Endothelial cell of hepatic sinusoid (primary cell): ENCODE measurements around the gene SLC25A6.
"Not testable (repeated sequence)": the region's sequence is repeated elsewhere in the genome, so short reads cannot be mapped to it uniquely, and the experiment has no call there.

ENCODE experiments used
- in situ Hi-C: cut with HindIII; loops from 2 replicates; pipeline ENCODE4 v1.10.0; 2017; ENCODE audit warnings: low sequenced_read_pairs

Gene SLC25A6

DNA sequence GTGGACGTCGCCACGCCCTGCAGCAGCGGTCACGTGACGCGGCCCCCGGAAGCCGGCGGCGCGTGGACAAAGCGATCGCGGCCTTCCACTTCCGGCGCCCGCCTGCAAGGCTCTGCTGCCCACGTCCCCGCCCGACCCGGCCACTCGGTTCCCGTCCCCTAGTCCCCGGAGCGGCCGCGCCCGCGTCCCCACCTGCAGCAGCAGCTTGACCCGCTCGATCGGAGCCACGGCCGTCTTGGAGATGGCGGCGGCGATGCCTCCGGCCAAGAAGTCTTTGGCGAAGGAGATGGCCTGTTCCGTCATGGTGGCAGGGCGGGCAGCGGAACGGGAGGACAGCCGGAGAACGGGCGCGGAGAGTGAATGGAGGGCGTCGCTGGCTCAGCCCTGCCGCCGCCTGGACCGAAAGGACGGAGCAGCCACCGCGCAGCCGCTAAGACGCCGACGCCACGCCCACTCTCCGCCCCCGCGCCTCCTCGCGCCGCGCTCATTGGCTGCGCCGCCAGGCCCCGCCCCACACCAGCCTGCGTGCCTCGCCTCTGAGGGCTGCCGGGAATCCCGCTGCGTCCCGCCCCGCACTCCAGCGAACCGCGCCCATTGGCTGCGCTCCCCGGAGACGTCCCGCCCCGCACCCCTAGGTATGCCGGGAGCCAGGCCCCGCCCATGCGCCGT, at the start of gene SLC25A6:
Gene SLC25A6 (minus strand): TSS at position 407 of the 669 bp plus-strand sequence. CDS start 104 bp downstream, at position 303.
- in situ Hi-C loops: no loop called here

DNA sequence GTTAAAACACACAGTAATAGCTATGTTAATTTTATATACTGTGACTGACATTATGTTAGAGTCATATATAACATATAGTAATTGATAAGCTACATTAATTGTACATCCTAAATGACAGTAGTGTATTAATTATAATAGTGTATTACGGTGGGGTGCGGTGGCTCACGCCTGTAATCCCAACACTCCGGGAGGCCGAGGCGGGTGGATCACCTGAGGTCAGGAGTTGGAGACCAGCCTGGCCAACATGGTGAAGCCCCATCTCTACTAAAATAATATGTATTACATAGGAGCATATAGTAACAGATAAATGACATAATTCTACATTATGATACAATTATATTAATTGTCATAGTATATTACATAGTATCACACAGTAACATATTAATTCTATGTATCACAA, 48.6 kb upstream of the SLC25A6 start:
- in situ Hi-C loops: no loop called here

DNA sequence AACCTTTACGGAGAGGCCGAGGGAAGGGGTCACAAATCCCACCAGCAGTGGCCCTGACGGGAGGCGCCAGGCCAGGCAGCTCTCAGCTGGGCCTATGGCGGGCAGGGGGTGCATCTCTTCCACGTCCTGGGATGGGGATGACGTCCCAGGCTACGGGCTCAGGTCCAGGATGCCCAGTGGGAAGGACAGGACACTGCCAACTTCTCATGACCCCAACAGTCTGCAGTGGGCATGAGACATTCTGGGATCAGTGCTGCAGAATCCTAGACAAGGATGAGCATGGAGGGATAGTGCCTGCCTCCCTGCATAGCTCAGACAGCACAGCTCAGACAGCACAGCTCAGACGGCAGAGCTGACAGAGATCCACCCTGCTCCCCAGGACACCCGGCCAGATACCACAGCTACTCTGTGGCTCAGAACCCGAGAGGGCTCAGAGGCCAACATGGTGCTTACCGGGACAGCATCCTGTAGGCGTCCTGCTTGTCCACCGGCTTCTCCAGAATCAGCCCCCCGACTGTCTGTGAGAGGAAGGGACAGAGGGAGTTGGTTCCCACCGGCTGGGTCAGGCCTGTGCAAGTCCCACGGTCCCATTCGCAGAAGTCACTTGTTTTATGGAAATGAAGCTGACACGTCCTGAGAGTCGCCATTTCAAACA, 43.5 kb upstream of the SLC25A6 start:
- in situ Hi-C loops: no loop called here

DNA sequence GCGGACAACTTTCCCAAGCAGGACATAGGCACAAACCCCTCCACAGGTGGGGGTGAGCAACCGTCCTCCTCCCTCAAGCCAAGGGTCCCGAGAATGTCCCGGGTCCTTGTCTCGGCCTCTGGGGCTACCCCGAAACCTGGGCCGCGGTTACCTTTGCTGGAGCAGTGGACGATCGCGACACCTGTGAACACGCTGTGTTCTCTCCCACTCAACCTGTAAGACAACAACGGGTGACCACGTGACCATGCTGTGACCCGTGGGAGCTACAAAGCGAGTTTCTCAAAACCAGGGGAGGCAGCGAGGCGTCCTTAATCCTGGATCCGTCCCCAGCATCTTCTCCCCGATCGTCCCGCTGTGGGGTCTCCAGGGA, 42.9 kb upstream of the SLC25A6 start:
- in situ Hi-C loops: no loop called here

DNA sequence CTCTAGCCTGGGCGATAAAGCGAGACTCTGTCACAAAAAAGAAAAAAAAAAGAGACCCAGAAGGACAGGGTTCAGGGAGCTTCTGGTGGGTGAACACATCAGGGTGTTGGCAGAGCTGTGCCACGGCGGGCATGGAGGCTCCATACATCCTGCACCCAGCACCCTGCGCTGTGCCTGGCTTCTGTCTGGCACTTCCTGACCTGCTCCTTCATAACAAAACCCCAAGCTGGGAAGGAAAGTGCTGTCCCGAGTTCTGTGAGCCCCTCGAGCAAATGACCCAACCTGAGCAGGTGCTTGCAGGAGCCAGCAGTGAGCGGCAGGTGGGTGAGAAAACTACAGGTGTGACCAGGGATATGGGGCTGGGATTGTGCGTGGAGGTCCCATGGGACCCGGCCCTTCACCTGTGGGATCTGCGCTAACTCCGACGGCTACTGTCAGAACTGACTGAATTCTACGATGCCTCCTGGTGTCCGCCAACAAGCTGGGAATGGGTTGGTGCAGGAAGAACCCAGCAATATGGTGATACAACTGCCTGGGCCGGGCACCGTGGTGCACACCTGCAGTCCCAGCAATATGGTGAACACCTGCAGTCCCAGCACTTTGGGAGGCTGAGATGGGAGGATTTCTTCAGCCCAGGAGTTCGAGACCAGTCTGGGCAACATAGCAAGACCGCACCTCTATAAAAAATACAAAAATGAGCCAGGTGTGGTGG, 41.9 kb upstream of the SLC25A6 start:
- in situ Hi-C loops: no loop called here

DNA sequence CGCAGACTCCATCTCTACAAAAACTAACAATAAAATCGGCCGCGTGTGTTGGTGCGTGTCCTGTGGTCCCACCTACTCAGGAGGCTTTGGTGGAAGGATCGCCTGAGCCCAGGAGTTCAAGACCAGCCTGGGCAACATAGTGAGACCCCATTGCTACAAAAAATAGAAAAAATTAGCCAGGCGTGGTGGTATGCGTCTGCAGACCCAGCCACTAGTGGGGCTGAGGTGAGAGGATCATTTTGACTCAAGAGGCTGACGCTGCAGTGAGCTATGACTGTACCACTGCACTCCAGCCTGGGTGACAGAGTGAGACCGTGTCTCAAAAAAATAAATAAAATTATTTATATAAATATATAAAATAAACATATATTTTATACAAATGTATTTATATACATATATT, 38.5 kb upstream of the SLC25A6 start:
- in situ Hi-C loops: no loop called here

DNA sequence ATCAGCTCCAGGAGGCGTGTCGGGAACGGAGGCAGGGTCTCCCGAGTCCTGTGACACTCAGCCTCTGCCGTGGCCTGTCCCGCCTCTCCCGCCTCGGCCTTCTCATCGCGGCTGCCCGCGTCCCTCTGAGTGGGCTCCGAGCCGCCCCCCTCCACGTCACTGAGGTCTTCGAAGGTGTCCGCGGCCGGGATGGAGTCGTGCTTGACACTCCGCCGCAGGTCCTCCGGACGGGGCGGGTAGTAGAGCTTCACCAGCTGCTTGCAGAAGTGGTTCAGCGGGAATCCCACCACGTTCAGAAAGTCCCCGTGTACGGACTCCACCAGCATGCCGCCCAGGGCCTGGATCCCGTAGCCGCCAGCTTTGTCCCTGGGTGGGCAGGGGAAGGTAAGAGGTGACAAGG, 35.8 kb upstream of the SLC25A6 start:
- in situ Hi-C loops: no loop called here

DNA sequence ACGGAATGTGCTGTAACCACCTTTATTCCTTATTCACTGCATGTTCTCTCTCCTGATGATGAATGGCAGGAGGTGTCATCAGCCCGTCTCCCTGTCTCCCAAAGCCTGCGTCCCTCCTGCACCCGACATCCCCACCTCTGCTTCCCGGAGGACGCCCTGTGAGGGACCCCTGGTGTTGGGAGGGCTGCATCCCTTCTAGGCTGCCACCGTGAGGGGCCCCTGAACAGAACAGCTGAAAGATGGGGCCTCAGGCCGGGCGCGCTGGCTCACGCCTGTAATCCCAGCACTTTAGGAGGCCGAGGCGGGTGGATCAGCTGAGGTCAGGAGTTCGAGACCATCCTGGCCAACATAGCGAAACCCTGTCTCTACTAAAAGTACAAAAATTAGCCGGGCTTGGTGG, 34.4 kb upstream of the SLC25A6 start:
- in situ Hi-C loops: not testable (repeated sequence)

DNA sequence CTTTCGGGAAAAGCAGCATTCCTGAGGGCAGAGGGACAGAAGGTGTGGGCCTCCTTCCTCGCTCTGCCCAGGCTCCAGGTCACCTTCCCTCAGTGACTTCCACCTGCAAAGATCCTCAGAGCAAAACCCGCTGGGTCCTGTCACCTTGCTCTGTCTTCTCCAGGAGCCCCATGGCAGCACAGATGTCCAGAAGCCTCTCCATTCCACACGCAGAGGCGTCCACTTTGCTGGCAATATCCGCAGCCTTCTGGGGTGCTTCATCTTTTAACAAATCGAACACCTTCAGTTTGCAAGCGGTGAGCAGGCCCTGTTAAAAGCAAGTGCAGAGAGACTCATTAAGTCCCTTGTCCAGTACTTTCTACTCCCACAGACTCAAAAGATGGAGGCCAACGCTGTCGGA, 33.5 kb upstream of the SLC25A6 start:
- in situ Hi-C loops: no loop called here

DNA sequence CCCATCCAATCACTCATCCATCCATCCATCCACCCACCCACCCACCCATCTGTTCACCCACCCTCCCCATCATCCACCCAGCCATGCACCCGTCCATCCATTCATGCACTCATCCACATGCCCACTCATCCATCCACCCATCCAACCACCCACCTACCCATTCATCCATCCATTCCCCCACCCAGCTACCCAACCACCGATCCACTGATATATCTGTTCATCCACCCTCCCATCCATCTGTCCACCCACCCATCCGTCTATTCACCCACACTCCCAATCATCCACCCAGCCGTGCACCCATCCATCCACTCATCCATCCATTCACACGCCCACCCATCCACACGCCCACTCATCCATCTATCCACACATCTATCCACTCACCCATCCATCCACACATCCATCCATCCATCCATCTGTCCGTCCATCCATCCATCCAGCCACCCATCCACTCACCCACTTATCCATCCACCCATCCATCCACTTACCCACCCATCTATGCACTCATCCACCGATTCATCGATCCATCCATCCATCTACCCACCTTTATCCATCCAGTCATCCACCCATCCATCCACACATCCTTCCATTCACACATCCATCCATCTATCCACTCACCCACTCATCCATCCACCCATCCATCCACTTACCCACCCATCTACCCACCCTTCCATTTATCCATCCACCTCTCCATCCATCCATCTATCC, 32.4 kb upstream of the SLC25A6 start:
- in situ Hi-C loops: no loop called here

DNA sequence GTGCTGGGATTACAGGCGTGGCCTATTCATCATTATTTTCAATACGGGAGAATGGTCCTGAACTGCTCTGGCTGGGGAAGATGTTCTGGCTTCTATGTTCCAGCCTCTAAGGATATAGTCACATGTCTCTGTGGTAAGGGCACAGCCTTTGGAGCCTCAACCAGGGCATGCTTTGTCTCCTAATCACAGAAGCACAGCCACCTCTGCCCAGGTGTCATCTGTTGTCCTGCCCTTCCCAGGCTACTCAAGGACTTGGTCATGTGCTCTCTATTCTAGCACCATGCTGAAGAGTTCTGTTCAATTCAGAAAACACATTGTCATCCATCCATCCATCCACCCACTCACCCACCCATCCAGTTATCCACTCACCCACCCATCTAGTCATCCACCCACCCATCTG, 31.3 kb upstream of the SLC25A6 start:
- in situ Hi-C loops: no loop called here

DNA sequence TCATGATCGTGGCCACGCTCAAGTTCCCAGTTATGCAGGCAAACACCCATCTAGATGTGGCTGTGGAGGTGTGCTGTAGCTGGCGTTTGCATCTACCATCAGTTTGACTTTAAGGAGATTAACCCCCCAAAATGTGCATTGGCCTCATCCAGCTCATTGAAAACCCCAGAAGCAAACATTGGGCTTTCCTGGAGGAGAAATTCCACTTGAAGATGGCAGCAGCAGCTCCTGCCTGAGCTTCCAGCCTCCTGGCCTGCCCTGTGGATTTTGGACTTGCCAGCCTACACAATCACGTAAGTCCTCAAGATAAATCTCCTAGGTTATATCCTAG, 30.2 kb upstream of the SLC25A6 start:
- in situ Hi-C loops: no loop called here

DNA sequence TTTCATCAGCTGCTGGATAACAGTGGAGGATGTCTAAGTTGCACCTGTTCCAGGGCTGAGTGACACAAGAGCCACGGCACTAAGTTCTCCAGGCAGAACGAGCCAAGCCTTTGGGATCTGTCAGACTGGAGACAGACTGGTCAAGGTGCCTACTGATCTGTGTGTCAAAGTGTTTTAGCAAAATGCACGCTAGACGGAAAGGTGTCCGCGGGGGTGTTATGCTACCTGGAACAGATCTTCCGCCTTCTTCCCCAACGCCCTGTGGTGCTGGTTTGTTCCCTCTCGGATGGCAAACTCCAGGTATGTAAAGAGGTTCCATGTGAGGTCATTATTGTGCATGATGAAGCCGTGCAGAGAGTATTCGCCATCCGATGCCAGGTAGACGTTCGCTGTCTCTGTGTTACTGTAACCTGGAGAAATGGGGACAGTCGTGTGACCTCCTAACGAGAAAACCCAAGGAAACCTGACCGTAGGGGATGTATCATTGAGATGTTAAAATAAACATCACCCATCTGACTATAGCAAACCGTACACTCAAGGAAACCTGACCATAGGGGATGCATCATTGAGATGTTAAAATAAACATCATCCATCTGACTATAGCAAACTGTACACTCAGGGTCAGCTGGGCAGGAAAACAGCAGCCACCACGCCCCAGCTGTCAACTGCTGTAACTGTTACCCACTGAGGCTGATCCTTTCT, 29.7 kb upstream of the SLC25A6 start:
- in situ Hi-C loops: no loop called here

DNA sequence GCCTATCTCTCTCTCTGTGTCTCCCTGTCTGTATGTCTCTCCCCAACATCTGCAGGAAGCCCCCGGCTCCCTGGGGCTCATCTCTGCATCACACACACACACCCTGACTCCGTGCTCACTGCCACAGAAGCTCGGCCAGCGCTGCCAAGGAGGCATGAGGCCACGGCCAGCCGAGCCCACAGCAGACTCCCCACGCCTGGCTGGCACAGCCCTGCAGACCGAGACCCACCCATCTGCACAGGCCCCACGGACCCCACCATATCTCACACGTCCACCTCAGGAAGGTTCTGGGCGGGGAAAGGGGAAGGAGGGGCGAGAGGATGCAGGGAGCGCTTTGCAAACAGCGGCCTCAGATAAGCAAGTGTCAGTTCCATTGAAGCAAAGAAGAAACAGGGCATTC, 28.5 kb upstream of the SLC25A6 start:
- in situ Hi-C loops: no loop called here

DNA sequence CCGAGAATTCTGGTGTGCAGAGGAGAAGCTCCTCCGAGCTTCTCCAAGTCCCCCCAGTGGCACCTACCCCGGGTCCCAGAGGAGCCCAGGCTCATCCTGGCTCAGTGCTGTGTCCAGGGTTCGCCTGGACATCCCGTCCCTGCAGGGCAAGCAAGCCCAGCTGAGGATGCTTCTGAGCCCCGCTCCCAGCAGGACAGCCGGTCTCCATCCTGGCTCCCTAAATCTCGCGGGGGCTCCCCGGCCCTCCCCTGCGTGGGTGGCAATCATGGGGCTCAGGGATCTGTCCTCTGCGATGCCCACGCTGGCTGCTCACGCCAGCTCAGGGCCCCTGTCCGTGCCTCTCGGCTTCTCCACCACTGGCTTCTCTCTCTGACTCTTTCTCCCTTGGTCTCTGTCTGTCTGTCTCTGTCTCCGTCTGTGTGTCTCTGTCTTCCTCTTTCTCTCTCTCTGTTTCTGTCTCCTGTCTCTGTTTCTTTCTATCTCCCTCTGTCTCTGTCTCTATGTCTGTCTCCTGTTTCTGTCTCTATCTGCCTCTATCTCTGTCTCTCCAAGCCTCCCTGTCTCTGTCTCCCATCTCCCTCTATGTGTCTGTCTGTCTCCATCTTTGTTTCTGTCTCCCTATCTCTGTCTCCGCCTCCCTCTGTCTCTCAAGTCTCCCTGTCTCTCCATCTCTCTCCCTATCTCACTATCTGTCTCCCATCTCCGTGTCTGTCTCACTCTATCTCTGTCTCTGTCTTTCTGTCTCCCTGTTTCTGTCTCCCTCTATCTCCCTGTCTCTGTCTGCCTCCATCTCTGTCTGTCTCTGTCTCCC, 27.8 kb upstream of the SLC25A6 start:
- in situ Hi-C loops: no loop called here

DNA sequence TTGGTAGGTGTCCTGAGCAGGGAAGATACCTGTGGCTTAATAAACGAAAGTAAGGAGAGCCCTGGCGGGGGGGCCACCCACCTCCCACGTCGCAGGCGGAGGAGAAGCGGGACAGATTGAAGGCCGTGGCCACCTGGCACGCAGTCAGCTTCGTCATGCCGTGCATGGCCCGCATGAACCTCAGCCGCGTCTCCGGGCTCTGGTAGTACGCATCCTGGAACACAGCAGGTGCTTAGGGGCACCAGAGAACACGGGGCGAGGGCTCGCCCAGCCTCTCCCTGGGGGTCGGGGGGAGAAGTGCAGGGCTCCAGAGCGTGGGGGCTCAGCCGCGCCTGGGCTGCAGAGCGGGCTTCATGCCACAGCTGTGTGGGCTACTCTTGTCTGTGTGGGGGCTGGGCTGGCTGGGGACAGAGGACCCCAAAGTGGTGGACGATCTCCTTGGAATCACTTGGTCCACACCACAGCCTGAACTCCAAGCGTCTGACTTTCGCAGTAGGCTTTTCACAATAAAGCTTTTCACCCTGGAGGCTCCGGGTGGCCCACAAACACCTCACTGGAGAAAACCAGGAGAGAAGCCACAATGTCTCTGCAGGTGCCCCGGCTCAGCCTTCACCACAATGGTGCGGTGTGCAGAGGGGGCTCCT, 27.1 kb upstream of the SLC25A6 start:
- in situ Hi-C loops: no loop called here

DNA sequence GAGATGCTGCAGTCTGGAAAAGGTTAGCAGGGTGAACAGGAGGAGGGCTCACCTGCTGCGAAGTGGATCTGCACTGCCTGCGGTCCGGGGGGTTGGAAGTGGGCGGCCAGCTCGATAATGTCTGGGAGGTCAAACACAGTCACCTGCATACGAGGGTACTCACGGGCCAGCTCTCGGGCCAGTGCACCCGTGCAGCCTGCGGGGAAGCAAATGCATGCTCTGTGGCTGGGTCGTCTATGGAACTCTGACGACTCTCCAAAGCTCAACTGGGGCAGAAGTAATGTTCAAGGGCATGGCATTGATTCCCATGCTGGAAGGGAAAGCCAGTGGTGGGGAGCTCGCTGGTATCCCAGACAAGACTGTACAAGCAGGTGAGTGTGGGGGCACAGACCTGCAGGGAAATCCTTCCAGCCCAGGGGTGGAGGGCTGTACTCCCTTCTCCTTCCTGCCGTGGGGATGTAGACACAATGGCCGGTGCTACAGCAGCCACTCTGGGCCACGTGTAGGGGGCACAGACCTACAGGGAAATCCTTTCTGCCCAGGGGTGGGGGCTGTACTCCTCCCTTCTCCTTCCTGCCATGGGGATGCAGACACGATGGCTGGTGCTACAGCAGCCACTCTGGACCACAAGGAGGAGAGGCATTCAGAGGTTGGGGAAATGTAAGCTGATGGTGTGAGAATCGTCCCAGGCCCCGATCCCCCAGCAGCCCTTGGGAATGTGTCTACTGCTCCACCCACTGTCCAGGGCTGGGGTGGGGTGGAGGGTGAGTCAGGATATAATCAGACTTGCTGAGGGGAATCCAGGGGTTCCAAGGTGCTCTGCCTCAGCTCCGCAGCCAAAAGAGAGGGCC, 26.2 kb upstream of the SLC25A6 start:
- in situ Hi-C loops: no loop called here

DNA sequence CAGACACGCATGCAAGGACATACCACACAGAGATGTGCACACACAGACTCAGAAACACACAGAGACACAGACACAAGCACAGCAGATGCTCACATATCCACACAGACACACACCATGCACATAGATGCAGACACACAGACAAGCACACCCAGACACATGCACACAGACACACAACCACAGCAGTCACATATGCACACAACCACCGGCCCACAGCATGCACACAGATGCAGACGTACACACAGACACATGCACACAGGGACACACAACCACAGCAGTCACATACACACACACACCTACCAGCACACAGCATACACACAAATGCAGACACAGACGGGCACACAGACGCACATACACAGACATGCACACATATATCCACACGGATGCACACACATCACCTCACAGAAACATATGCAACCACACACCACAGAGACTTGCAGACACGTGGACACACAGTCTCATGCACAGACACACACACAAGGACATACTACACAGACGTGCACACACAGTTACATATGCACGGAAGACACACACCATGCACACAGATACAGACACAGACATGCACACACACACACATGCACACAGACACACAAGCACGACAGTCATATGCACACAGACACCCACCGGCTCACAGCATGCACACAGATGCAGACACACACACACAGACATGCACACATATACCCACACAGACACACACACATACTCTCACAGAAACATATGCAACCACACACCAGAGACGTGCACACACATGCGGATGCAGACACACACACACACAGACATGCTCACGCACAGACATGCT, 25.2 kb upstream of the SLC25A6 start:
- in situ Hi-C loops: no loop called here
